Right ventricle myocardium superior (tissue), 1 donor: Measurements from ENCODE around the gene XRCC5. TPM values are rescaled to one million over a fixed set of nuclear protein-coding genes. Genes with fewer than 3 reads are reported as not detected.

Experiments used
- ATAC-seq: fragments of 200-7000 bp; cut with Tn5 transposase; one replicate; pipeline ENCODE4 v1.9.1; 2020; ENCODE audit warnings: mild to moderate bottlenecking; ENCODE audit not compliant: poor library complexity
- DNase-seq: peaks from one replicate; pipeline ENCODE4 v3.0.0-alpha.2; 2020
- intact Hi-C: fragments of 100-400 bp; cut with DNase I; formaldehyde crosslinking; loops from one replicate; pipeline ENCODE4 v1.11.2; 2022
- total RNA-seq: library from RNA; stranded (reverse); fragmentation: NEBNext Ultra II Directional; extraction: Animal tissue kit (Norgen Biotek cat#: 25700); gene quantifications from one replicate; pipeline ENCODE4 v1.2.1, GENCODE V29; 2021
- donor health status: DM: no; HTN: yes; CAD: no; lungs with severe emphysema.

The XRCC5 gene
- total RNA-seq, 1 donor from 2014 or later = 125 TPM

DNA sequence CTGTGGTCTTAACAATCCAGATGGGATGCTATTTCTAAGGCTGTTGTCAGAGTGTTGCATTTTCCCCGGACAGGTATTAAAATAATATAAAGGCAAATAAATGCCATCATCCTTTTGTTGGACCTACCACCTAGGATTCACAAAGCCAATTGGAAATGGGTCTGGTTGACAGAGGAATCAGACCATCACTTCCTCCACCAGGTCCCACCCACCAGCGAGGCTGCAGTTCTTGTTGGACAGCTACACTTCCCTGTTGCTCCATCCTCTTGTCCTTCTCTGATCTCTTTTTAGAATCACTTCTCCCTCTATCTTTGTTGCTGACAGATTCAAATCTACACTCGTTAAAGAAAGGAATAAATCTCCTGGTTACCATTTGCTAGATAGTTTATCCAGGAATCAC is 26.3 kb upstream of the XRCC5 start:
- DNase-seq (no peak), ATAC-seq (no peak)
- intact Hi-C loops = no loop called here

DNA sequence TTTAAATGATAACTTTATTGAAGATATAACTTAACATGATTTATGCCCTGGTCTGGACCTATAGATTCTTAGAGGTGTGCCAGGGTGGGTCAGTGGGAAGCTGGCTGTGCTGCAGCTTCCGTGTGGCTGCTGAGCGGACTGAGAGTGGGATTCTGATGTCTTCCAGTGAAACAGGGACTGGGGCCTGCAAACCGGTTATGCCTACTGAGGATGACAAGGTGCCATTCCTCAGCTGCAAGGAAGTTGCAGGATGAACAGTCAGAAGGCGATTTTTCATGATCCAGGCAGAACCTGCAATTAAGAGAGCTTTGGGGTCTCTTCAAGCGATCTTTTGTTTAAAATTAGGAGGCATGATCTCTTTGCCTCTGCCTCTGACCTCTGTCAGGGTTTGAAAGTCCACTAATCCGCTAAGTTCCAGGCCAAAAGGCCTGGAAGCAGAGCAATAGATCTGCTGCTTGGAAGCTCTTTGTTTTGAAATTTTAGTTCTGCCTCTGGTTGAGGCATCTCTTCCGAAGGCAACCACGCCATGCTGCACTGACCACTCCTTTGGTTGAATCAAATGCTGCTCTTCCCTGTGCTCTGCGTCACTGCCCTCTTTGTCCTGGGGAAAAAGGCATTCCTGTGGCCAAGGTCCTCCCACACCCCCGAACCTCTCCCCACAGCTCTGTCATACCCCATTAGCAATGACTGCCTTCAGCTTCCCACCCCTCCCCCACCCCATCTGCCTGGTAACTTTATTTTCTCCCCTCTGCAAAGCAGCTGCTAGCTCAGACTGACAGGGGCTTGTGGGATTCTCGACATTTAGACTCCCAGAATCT is 25.5 kb upstream of the XRCC5 start:
- intact Hi-C loops = no loop called here
- no peak for ATAC-seq

DNA sequence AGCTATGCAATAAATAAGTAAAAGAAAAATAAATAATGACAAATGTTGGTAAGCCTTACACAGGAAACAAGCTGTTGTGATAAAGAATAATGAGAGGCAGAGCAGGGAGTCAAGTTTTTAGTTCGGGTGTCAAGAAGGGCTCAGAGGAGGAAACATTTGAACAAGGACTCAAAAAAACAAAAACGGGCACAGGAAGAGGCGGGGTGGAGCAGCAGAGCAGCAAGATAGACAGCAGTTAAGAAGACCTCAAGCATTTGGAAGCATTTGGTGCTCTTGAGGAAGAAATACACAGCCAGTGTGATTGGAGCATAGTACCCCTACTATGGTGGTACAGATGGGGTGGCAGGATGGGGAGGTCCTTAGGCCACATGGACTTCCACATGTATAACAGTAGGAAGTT is 24.6 kb upstream of the XRCC5 start:
- intact Hi-C loops = no loop called here
- DNase-seq (no peak), ATAC-seq (no peak)

More for the DNA sequence above, 25.5 kb upstream of the XRCC5 start:
- DNase-seq = no peak

DNA sequence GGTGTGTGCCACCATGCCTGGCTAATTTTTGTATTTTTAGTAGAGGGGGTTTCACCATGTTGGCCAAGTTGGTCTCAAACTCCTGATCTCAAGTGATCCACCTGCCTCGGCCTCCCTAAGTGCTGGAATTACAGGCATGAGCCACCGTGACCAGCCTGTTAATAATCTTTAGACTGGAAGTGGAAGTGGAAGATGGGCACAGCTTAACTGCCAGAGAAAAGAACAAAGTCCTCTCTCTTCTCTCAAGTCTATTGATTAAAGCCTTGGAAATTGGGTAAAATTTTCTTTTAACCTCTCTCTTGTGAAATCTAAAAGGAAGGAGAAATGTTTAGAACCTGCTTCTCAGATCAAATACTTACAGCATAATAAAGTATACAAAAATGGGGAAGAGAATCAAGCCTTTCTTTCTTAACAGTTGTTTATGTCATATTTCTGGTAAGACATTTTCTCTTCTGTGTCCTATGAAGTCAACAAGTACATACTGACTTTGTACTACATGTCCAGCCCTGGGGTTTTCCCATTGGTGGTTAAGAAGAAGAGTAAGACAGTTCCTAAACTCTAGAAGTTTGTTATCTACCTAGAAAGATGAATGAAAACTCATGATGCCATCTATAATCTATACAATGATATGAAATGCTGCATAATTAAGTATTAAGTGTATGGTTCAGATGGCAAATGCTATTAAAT is 22.8 kb upstream of the XRCC5 start:
- intact Hi-C loops = no loop called here
- ATAC-seq (no peak), DNase-seq (no peak)

DNA sequence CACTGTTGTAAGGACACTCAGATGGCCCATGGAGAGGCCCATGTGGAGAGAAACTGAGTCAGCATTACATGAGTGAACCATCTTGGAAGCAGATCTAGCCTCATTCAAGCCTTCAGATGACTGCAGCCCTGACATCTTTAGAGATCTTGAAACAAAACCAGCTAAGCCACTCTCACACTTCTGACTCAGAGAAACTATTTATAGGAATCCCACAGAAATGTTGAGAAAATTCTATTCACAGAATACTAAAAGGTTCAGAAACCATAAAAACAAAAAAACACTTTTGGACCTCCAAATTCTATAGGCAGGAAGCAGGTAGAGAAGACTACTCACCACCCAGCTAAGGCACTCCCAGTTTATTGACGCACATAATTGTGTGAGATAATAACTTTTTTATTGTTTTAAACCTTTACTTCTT is 18.8 kb upstream of the XRCC5 start:
- intact Hi-C loops = no loop called here
- DNase-seq (no peak), ATAC-seq (no peak)

DNA sequence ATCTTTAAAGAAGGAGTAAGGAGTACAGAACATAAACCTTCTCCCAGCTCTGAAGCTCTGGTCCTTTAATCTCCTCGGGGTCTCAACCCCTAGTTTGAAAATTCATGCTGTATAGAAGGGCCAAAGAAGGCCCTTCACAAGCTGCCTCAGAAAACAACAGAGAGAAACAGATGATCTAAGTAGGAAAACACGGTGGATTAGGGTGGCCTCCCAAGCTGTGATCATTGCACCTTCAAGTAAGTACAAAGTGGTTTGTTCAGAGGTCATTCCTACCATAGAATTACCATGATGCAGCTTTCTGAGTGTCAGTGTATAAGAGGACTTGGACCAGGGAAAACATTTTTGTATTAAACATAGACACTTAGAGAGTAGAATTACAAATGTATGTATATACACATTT is 16.5 kb upstream of the XRCC5 start:
- DNase-seq = no peak
- intact Hi-C loops = no loop called here
- no peak for ATAC-seq

DNA sequence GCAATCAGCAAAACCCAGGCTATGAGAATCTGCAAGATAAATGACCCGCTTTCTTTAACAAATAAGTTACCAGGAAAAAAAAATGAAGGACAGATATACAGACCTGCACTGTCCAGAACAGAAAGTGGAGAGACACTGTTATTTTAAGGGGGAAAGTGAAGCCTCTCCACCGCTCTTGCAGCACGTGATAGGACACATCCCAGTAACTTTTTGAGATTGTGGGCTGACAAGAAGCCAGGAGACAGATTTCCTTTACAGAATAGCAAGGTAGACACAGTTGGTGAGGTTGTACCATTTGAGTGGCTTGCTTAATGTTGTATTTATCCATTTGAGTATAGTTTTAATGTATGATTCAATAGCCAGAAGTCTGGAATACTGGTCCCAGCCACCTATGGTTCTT is 14.4 kb upstream of the XRCC5 start:
- ATAC-seq = no peak
- intact Hi-C loops = no loop called here

DNA sequence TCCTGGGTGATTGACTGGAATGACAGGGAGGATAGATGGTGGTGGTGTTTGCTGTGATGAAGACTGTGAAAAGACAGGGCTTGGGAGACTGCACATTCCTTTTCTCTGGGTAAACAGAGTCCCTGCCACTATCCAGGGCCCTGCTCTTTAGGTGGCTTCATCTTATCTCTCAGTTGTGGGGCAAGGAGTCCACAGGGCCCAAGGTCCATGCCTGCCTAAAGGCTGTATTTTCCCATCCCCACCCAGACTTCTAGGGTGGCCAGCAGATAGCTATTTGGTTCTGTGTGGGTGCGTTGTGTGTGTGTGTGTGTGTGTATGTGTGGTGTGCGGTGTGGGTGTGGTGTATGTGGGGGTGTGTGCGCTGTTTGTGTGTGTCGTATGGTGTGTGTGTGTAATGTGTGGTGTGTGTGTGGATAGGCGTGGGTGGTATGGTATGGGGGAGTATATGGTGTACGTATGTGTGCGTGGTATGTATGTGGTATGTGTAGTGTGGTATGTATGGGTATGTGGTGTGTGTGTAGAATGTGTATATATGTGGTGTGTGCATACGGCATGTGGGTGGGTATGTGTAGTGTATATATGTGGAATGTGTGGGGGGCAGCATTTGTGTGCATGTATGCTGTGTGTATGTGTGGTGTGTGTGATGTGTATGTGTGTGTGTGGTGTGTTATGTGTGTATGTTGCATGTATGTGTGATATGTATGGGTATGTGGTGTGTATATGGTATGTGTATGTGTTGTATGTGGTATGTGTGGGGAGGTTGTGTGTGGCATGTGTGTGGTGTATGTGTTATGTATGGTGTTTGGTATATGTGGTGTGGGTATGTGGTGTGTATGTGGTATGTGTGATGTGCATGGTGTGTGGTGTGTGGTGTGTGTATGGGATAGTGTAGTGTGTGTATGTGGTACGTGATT is 10.5 kb upstream of the XRCC5 start:
- intact Hi-C loops = no loop called here
- DNase-seq (no peak), ATAC-seq (no peak)

More for the DNA sequence above, 14.4 kb upstream of the XRCC5 start:
- no peak for DNase-seq

DNA sequence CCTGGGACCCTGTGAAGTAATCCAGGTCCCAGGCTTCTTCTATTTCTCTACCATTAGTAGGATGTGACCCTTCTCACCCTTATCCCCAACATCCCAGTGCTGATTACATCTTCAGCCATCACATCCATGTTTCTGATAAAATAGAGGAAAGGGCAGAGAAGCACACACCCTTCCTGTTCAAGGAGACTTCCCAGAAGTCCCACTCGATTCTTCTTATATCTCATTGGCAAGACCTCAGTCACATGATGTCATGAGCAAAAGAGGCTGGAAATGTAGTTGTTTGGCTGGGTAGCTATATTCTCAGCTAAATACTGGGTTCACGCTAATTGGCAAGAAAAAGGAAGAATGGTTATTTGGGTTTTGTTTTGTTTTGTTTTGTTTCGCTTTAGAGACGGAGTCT is 8.0 kb upstream of the XRCC5 start:
- DNase-seq (no peak), ATAC-seq (no peak)
- intact Hi-C loops = no loop called here

DNA sequence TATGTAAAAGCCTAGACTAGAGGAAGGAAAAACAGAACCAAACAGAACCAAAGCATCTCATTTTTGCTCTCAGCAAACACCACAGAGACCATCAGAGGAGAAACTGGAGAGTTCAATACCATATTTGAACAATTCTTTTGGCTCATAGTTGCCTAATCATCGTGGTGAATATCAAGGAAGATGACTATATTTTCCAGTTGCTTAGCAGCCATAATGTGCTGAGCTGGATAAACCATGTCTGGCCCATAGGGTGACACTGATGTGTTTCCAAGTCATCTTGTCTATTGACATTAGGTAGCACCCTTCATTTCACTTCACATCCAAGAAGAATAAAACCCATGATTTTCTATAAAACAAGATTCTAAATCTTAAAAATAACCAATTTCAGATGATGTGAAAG is 5.9 kb upstream of the XRCC5 start:
- DNase-seq (no peak), ATAC-seq (no peak)
- intact Hi-C loops = no loop called here

DNA sequence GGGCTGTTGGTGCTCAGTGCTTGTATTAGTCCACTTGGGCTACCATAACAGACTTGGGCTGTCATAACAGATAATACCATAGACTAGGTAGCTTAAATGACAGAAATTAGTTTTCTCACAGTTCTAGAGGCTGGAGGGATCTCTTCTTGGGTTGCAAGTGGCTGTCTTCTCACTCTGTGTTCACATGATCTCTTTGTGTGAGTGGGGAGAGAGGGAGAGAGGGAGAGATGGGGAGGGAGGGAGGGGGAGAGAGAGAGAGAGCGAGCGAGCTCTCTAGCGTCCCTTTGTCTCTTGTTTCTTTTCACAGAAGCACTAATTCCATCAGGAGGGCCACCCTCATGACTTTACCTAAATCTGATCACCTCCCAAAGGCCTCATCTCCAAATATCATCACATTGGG is 4.5 kb upstream of the XRCC5 start:
- DNase-seq = no peak
- no peak for ATAC-seq
- intact Hi-C loops = no loop called here

DNA sequence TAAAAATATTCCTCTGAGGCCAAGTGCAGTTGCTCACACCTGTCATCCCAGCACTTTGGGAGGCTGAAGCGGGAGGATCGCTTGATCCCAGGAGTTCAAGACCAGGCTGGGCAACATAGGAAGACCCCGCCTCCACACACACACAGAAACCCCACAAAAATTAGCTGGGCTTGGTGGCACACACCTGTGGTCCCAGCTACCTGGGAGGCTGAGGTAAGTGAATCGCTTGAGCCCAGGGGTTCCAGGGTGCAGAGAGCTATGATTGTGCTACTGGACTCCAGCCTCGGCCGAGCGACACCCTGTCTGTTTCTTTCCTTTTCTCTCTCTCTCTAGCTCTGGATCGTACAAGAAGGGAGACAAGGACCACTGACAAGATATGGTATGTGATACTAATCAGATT is 1.8 kb upstream of the XRCC5 start:
- ATAC-seq (no peak), DNase-seq (no peak)
- intact Hi-C loops = no loop called here

DNA sequence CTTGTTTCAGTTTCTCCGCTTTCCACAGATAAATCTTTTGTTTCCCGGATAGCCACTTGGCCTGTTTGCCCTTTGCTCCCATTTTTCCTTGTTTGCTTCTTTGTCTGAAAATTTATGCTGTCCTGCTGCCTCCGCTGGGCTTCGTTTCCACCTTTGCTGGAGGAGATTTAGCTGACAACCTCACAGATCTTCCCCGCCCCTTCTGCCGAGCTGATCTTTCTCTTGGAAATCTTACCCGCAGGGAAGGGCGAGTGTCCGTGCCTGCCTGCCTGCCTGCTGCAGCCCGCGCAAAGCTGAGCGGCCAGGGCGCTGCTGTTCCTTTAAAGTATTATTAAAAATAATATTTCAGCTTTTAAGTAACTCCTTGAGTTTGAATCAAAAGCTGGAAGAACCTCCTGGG is 1.4 kb upstream of the XRCC5 start:
- intact Hi-C loops = no loop called here
- ATAC-seq (no peak), DNase-seq (no peak)

DNA sequence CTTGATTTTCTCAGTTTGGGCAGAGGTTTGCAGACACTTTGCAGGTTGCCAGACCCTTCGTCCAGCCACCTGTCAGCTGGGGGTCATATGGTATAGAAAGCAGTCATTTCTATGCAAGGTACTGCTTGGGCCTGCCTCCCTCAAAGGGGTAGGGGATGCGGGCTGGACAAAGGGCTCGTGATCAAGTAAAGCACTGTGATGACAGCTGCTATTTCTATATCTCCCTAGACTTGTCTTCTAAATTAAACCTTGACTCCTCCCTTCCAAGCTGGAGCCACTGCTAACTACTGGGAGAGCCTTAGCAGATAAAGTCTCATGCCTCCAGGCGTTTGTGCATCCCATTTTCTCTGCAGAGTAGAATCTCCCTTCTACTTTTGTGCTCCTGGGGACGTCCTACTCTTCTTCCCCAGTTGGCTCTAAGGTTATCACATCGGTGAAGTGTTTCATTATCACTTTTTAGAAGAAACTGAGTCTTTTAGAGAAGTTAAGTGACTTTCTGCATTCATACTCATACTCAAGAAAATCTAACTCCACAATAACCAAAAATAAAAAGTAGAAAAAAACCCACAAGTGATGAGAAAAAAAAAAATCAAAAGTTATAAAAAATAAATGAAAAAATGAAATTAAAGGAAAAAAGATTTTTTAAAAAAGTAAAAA is 710 bp upstream of the XRCC5 start:
- DNase-seq (no peak), ATAC-seq (no peak)
- intact Hi-C loops = no loop called here

DNA sequence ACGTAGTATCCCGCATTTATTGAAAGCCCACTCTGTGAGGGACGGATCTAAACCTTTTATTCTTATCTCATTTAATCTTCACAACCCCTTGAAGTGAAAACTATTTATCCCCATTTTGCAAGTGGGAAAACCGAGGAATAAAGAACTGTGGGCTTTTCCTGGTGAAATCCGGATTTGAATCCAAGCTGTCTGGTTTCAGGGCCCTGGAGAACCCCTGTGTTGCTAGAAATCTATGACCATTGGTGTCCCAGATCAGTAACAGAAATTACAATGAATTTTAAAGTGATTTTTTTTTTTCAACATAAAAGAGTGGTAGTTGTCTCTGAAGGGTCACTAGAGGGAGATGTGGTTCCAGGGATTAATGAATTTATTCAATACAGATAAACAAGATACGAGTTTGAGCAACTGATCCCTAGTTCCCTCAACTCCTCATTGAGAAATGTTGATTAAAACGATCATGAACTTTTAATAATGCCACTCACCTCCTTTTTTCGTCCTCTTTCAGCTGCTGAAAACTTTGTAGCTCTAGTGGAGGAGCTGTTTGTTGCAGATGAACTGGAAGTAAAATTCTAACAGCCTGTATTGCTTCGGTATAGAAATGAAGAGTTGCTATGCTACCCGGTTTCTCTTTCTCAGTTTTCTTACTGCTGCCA is 940 bp downstream of the XRCC5 start:
- intact Hi-C loops = no loop called here
- DNase-seq (no peak), ATAC-seq (no peak)

DNA sequence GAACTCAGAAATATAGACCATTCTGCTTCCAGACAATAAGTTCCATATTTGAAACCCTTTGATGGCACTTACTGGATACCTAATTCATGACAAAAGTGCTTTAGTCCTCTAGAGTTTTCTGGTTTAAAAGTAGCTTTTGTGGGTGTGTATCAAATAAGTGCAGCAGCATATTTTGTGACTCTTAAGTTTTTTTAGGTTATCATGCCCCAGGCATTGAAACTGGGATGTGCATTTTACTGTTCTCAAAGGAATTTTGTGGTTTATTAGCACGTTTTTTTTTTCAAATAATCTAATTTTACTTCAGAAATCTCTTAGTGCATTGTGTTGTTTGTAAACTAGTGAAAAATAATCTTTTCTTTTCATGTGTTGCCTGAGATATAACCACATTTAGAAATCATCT is 1.5 kb downstream of the XRCC5 start:
- no peak for ATAC-seq
- intact Hi-C loops = no loop called here
- DNase-seq = no peak

DNA sequence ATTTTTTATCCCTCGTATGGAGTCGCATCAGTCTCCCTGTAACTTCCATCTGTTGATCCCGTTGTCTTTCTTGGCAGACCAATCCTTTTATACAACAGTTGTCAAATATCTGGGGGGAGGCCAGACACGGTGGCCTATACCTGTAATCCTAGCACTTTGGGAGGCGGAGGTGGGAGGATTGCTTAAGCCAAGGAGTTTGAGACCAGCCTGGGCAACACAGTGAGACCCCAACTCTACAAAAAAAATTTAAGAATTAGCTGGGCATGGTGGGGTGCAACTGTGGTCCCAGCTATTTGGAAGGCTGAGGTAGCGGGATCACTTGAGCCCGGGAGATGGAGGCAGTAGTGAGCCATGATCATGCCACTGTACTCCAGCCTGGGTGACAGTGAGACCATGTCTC is 2.0 kb downstream of the XRCC5 start:
- DNase-seq = no peak
- intact Hi-C loops = no loop called here

DNA sequence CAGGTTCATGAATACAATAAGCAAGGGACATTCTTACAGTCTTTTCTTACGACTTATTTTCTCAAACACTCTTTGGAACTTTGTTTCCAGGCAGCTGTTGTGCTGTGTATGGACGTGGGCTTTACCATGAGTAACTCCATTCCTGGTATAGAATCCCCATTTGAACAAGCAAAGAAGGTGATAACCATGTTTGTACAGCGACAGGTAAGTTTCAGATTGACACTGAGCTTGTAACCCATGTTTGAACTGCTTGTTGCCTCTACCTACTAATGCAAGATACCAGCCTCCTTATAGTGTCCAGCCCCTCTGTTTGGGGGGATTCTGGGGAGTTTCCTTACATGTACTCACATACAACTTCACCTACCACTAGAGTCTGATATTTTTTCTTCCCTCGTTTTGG is 3.8 kb downstream of the XRCC5 start:
- DNase-seq (no peak), ATAC-seq (no peak)
- intact Hi-C loops = no loop called here

More for the DNA sequence above, 2.0 kb downstream of the XRCC5 start:
- ATAC-seq = no peak

DNA sequence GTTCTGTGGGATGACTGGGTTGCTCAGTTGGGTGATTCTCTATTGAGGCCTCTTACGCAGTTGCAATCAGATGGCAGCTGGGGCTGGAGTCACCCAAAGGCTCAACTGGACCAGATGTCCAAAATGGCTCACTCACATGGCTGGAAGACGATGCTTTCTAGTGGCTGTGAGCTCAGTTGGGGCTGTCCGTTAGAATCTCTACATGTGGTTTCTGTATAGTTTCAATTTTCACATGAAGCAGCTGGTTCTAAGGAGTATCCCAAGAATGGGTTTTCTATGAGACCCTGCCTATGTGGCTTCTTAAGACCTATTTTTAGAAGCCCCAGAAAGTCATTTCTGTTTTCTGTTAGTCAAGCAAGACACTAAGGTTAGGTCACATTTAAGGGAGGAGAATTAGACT is 4.4 kb downstream of the XRCC5 start:
- ATAC-seq = no peak
- intact Hi-C loops = no loop called here
- no peak for DNase-seq
